Stimulated activated memory B cell treated with anti-CD40 and anti-IgM and Interleukin-4, amounts not matched to agents 10 μg/mL and 1 μg/mL and 100 μg/mL, for 72 hours (primary cell): ENCODE results near the gene PCLO.

Source experiments
- ATAC-seq: fragments of 150-1000 bp; cut with Tn5 transposase; 2 replicates; pipeline ENCODE4 v1.10.0; 2021
- H3K27ac Mint-ChIP-seq: one replicate; pipeline ENCODE4 v1.8.0; 2022; ENCODE audit warnings: mild to moderate bottlenecking, mixed read lengths
- H3K27me3 Mint-ChIP-seq: one replicate; pipeline ENCODE4 v1.8.0; 2022; ENCODE audit warnings: mixed read lengths
- H3K36me3 Mint-ChIP-seq: one replicate; pipeline ENCODE4 v1.8.0; 2022; ENCODE audit warnings: mixed read lengths
- H3K4me1 Mint-ChIP-seq: one replicate; pipeline ENCODE4 v1.8.0; 2022; ENCODE audit warnings: mixed read lengths
- H3K4me3 Mint-ChIP-seq: one replicate; pipeline ENCODE4 v1.8.0; 2022; ENCODE audit warnings: mild to moderate bottlenecking, moderate library complexity, mixed read lengths
- H3K9me3 Mint-ChIP-seq: one replicate; pipeline ENCODE4 v1.8.0; 2022; ENCODE audit warnings: mixed read lengths

The PCLO gene, protein sequence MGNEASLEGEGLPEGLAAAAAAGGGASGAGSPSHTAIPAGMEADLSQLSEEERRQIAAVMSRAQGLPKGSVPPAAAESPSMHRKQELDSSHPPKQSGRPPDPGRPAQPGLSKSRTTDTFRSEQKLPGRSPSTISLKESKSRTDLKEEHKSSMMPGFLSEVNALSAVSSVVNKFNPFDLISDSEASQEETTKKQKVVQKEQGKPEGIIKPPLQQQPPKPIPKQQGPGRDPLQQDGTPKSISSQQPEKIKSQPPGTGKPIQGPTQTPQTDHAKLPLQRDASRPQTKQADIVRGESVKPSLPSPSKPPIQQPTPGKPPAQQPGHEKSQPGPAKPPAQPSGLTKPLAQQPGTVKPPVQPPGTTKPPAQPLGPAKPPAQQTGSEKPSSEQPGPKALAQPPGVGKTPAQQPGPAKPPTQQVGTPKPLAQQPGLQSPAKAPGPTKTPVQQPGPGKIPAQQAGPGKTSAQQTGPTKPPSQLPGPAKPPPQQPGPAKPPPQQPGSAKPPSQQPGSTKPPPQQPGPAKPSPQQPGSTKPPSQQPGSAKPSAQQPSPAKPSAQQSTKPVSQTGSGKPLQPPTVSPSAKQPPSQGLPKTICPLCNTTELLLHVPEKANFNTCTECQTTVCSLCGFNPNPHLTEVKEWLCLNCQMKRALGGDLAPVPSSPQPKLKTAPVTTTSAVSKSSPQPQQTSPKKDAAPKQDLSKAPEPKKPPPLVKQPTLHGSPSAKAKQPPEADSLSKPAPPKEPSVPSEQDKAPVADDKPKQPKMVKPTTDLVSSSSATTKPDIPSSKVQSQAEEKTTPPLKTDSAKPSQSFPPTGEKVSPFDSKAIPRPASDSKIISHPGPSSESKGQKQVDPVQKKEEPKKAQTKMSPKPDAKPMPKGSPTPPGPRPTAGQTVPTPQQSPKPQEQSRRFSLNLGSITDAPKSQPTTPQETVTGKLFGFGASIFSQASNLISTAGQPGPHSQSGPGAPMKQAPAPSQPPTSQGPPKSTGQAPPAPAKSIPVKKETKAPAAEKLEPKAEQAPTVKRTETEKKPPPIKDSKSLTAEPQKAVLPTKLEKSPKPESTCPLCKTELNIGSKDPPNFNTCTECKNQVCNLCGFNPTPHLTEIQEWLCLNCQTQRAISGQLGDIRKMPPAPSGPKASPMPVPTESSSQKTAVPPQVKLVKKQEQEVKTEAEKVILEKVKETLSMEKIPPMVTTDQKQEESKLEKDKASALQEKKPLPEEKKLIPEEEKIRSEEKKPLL (N-terminal part only)

DNA sequence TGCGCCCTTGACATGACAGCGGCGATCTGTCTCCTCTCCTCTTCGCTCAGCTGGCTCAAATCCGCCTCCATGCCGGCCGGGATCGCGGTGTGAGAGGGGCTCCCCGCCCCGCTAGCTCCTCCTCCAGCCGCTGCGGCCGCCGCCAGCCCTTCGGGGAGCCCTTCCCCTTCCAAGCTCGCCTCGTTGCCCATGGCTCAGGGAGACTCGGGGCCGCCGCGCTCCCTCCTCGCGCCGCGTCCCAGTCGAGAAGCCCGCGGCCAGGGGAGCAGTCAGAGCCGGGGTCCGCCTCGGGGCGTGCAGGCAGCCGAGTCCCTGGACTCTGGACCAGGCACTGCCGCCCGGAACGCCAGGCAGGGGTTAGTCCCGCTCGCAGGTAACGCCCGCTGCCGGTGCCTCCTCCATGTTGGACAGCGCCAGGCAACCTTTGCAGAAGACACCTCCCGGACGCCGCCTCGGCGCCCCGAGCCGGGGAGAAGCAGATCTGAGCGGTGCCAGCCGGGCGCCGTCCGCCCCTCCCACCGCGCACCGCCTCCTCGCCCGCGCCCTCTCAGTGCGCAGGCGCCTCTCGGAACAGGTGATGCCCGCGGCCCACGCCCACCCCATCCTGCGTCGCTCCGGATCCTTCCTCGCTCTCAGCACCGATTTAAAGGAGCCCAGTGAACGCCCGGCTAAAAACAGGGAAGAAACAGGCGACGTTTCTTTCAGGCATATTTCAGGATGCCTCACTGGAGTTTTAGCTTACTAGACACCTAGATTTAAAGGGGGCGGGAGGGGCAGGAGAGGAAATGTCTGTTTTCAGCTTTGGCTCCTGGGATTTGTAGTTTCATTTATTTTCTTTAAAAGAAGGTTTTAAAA, at the start of gene PCLO:
PCLO (minus strand) TSS at position 483 of the 855 bp plus-strand sequence; CDS start at position 191, 292 bp downstream.
- no peaks in the 10 kb centered on the region for H3K36me3 Mint-ChIP-seq
- no peaks in the 10 kb centered on the region for H3K27me3 Mint-ChIP-seq
- ATAC-seq, result peak; percentile 91
- H3K27ac Mint-ChIP-seq, result peak within 1 kb of the TSS; percentile 40
- no peaks in the 10 kb centered on the region for H3K9me3 Mint-ChIP-seq
- no peaks in the 10 kb centered on the region for H3K4me1 Mint-ChIP-seq
- peak within 1 kb of the TSS; percentile 73 for H3K4me3 Mint-ChIP-seq

DNA sequence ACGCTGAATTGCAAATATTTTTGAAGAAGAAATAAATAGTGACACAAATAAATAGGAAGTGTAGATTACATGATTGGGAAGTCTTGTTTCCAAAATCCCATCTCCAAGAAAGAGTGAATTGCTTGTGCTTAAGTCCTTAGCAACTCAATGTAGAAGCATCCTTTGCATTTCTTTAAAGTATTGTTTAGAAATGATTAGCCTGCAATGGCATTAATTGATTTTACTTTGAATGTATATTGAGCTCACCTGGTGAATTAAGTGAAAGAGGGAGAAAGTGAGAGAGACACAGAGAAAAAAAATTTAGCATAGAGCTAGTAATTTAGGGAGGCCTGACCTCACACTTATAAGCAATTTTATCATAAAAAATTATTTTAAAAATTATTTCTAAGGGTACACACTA, 49.0 kb upstream of the PCLO start:
- no peaks in the 10 kb centered on the region for H3K36me3 Mint-ChIP-seq
- no peaks in the 10 kb centered on the region for H3K27me3 Mint-ChIP-seq
- H3K9me3 Mint-ChIP-seq, result no peaks in the 10 kb centered on the region
- H3K4me1 Mint-ChIP-seq, result no peaks in the 10 kb centered on the region
- no peak overlapping the region for H3K27ac Mint-ChIP-seq
- ATAC-seq, result no peak
- no peak overlapping the region for H3K4me3 Mint-ChIP-seq

DNA sequence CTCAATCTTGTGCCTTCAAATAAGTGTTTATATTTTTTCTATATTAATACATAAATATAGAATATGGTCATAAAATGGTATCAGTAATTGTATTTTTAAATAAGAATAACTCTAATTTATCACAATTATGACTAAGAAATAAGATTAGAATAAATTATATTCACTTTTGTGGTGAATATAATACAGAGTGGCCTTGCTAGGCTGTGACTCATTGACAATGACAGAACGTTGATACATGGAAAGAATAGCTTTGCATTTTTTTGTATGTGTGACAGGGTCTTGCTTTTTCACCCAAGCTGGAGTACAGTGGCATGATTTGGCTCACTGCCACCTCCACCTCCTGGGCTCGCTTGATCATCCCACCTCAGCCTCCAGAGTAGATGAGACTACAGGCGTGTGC, 47.8 kb upstream of the PCLO start:
- no peak for ATAC-seq
- H3K36me3 Mint-ChIP-seq, result no peaks in the 10 kb centered on the region
- H3K4me1 Mint-ChIP-seq, result no peaks in the 10 kb centered on the region
- no peaks in the 10 kb centered on the region for H3K9me3 Mint-ChIP-seq
- H3K27ac Mint-ChIP-seq, result no peak overlapping the region
- H3K27me3 Mint-ChIP-seq, result no peaks in the 10 kb centered on the region
- H3K4me3 Mint-ChIP-seq, result no peak overlapping the region

DNA sequence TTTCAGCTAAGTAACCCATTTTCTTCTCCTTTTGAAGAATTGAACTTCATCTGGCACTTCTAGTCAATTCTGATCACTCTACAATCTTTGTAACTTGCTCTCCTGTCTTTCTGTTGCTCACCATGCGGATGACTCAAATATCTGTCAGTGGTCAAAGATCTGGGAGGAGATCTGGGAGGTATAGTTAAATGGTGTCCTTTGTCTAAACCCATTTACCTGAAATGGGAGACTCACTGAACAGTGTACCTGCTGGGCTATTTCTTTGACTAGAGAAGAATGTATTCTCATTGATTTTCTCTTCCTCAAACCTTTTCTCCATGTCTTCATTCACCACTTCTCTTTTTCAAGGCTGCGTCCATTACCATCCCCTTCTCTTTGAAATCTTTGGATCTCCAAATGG, 42.0 kb upstream of the PCLO start:
- no peaks in the 10 kb centered on the region for H3K27me3 Mint-ChIP-seq
- no peak for ATAC-seq
- H3K9me3 Mint-ChIP-seq, result peaks cover 5% of the 10 kb centered on the region
- no peak overlapping the region for H3K4me3 Mint-ChIP-seq
- no peaks in the 10 kb centered on the region for H3K4me1 Mint-ChIP-seq
- H3K36me3 Mint-ChIP-seq, result no peaks in the 10 kb centered on the region
- no peak overlapping the region for H3K27ac Mint-ChIP-seq

DNA sequence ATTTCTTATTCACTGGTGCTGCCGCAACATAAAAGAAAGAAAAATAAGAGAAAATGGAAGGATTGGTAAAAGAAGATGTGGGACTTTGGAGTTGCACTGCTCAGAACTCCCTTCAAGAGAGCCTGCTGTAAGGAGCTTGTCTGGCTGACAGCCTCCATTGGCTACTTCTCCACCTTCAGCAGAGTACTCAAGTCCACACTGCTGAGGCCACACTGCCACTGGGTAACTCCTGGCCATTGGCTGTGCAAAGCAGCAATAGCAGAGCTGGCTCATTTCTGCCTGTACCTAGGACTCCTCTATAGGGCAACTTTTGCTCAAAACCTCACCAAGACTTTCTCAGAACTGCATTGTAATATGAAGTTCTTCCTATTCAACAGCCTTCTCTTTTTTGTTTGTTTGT, 38.7 kb upstream of the PCLO start:
- Mint-ChIP-seq H3K9me3 (peaks cover 13% of the 10 kb centered on the region), H3K27me3 (no peaks in the 10 kb centered on the region), H3K36me3 (no peaks in the 10 kb centered on the region), H3K27ac (no peak overlapping the region), H3K4me1 (no peaks in the 10 kb centered on the region), H3K4me3 (no peak overlapping the region)
- ATAC-seq, result no peak

DNA sequence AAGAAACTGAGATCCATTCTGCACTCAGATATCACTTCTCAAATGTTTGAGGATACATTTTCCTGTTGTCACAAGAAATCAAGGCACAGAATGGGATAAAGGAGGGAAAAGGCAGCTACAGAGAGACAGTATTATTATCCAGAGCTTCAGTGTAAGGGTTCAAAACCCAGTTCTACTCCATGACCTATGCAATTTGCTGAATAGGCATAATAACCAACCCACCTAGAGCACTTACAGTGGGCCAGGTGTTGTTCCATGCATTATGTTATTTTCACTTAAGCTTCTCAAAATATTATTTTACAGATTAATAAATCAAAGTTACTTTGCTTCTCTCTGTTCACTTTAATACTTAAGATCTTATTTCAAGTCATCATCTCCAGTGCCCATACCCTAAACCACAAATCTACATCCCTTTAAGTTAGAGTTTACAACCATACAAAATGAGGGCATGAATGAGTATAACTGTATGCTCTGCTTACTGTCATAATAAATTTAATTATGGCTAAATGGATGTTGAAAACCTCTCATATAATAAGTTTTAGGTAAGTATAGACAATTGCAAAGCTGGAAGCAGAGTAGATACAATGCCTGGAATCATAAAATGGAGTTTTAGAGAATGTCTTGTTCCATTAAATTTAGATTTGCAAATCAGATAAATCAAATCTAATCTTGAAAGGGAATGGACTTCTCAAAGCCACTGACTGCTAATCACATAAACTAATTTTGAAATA, 28.1 kb upstream of the PCLO start:
- H3K27ac Mint-ChIP-seq, result no peak overlapping the region
- H3K4me1 Mint-ChIP-seq, result no peaks in the 10 kb centered on the region
- no peak overlapping the region for H3K4me3 Mint-ChIP-seq
- H3K27me3 Mint-ChIP-seq, result no peaks in the 10 kb centered on the region
- no peaks in the 10 kb centered on the region for H3K36me3 Mint-ChIP-seq
- H3K9me3 Mint-ChIP-seq, result no peaks in the 10 kb centered on the region
- no peak for ATAC-seq

DNA sequence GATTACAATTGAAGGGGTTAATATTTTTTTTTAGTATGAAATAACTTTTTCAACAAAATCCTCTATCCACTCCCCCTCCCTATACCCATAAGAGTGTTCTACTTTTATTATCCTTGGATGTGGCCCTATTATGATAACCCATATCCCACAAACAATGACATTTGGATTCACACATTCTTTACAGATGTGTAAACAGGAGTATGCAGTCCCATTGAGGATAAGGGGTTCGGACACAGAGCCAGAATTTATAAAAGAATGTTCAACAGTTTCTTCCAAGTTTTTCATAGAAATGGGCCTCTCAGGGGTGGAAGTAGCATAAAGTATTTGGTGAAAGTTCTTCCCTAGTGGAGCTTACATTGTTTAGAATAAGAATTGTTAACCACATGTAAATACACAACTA, 16.1 kb upstream of the PCLO start:
- no peak overlapping the region for H3K4me3 Mint-ChIP-seq
- no peak for ATAC-seq
- H3K9me3 Mint-ChIP-seq, result peaks cover 21% of the 10 kb centered on the region
- H3K27me3 Mint-ChIP-seq, result no peaks in the 10 kb centered on the region
- H3K36me3 Mint-ChIP-seq, result no peaks in the 10 kb centered on the region
- H3K27ac Mint-ChIP-seq, result no peak overlapping the region
- H3K4me1 Mint-ChIP-seq, result no peaks in the 10 kb centered on the region

DNA sequence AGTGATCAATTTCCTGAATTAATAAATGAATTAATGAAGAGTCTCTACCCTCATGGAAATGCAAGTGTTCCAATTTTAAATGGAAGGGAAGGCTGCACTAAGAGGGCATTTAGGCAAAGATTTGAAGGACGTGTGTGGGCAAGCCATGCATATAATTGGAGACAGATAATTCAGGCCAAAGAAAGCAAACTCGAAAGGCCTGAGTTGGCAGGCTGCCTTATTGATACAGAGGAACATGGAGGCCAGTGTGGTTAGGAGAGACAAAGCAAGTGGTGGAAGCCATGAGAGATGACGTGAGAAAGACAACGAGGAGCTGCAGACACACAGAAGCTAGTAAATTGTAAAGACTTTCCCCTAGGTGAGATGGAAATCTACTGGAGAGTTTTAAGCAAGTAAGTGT, 15.4 kb upstream of the PCLO start:
- no peak for ATAC-seq
- no peak overlapping the region for H3K27ac Mint-ChIP-seq
- H3K27me3 Mint-ChIP-seq, result no peaks in the 10 kb centered on the region
- no peak overlapping the region for H3K4me3 Mint-ChIP-seq
- H3K36me3 Mint-ChIP-seq, result no peaks in the 10 kb centered on the region
- H3K9me3 Mint-ChIP-seq, result peaks cover 19% of the 10 kb centered on the region
- H3K4me1 Mint-ChIP-seq, result no peaks in the 10 kb centered on the region

DNA sequence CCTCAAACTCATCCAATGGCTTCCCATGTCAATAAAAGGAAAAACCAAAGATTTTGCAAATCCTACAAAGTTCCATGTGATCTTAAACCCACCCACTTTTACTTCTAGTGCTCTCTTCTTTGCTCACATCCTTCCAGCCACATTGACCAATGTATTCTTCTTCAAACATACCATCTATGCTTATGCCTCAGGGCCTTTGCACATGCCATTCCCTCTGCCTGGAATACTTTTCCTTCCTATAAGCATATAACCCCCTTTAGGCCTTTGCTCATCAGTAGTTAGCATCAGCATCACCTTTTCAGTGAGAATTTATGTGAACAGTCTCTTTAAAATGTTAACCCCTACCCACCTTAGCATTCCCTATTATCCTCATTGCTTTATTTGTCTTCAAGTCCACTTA, 11.0 kb upstream of the PCLO start:
- Mint-ChIP-seq H3K9me3 (peaks cover 10% of the 10 kb centered on the region), H3K27ac (no peak overlapping the region), H3K4me1 (no peaks in the 10 kb centered on the region), H3K36me3 (no peaks in the 10 kb centered on the region), H3K4me3 (no peak overlapping the region), H3K27me3 (no peaks in the 10 kb centered on the region)
- no peak for ATAC-seq

DNA sequence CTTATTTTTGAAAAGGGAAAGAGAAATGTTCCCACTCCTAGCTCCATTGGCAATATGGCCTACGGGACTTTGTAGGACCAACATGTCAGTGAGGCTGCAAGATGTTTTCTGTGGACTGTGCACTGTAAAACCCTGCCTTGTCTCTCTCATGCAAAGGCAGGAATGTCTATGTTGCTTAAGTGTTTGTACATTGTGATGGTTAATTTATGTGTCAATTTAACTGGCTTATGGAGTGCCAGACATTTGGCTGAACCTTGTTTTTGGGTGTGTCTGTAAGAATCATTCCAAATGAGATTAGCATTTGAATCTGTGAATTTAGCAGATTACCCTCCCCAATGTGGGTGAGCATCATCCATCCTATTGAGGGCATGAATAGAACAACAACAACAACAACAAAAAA, 4.1 kb upstream of the PCLO start:
- Mint-ChIP-seq H3K27me3 (no peaks in the 10 kb centered on the region), H3K36me3 (no peaks in the 10 kb centered on the region), H3K4me3 (no peak overlapping the region), H3K9me3 (no peaks in the 10 kb centered on the region), H3K4me1 (no peaks in the 10 kb centered on the region), H3K27ac (no peak overlapping the region)
- no peak for ATAC-seq

DNA sequence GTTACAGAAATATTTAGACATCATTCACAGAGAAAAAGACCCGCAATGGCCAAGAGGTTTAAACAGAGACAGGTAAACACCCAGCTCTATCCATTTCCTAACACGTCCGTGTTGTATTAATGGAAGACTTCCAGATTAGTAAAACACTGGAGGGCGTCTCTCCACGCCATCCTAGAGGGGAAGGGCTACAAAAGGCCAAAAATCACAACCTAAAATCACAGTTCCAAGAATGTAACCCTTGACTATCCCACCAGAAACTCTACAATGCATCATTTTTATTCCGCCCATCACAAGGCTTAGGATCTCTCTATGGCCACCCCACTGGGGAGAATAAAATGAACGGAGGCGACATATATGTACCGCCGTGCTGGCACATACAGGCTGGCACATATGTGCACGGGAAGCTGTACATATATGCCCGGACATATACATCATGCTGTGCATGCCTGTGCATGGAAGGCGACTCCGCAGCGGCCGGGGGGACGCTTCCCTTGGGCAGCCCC, 734 bp downstream of the PCLO start:
- no peaks in the 10 kb centered on the region for H3K9me3 Mint-ChIP-seq
- no peaks in the 10 kb centered on the region for H3K4me1 Mint-ChIP-seq
- no peaks in the 10 kb centered on the region for H3K36me3 Mint-ChIP-seq
- ATAC-seq, result peak; percentile 18
- H3K4me3 Mint-ChIP-seq, result peak overlapping the region; percentile 73
- H3K27me3 Mint-ChIP-seq, result no peaks in the 10 kb centered on the region
- peak overlapping the region; percentile 40 for H3K27ac Mint-ChIP-seq

DNA sequence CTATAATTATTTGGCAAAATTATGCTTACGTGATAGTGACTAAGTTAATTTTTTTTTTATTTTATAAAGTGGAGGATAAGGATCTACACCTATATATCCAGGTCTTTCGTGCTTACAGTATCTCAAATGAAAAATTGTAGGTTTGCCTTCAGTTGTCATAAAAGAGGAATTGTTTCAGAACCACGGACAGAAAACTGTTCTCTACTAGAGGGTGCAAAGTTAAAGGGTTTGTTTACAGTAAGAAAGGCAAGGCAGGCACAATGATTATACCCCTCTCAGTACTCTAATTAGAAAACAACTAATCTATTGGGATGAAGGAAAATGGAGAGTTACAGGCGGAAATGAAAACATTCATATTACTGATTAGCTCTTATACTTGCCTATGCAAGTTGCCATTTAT, 1.5 kb downstream of the PCLO start:
- Mint-ChIP-seq H3K4me3 (no peak overlapping the region), H3K9me3 (no peaks in the 10 kb centered on the region), H3K27ac (no peak overlapping the region), H3K4me1 (no peaks in the 10 kb centered on the region), H3K27me3 (no peaks in the 10 kb centered on the region), H3K36me3 (no peaks in the 10 kb centered on the region)
- ATAC-seq, result no peak

DNA sequence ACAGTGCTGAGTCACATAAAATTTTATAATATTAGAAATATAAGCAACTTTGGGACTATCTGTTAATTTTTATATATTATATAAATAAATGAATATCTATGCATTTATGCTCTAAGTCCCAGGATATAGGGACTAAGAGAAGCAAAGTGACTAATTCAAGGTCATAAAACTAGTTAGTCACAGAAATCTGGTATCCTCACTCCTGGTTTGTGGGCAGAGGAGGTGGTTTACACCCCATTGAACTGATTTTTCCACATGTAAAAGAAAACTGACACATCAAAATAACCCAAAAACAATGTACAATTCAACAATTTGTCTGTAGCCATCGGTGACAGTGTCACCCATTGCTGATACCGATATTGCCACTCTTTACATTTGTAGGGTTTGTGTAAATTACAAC, 3.0 kb downstream of the PCLO start:
- Mint-ChIP-seq H3K4me1 (no peaks in the 10 kb centered on the region), H3K27me3 (no peaks in the 10 kb centered on the region), H3K4me3 (no peak overlapping the region), H3K27ac (no peak overlapping the region), H3K36me3 (no peaks in the 10 kb centered on the region), H3K9me3 (no peaks in the 10 kb centered on the region)
- no peak for ATAC-seq

DNA sequence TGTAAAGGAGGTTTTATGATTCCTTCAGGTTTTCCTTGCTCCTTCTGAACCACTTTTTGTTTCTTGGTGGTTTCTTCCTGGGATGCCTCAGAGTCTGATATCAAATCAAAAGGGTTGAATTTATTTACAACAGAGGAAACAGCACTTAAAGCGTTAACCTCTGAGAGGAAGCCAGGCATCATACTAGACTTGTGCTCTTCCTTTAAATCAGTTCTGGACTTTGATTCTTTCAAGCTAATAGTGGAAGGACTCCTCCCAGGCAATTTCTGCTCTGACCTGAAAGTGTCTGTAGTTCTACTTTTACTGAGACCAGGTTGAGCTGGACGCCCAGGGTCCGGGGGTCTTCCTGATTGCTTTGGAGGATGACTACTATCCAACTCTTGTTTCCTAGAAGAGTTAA, 6.7 kb downstream of the PCLO start:
- no peak overlapping the region for H3K27ac Mint-ChIP-seq
- H3K36me3 Mint-ChIP-seq, result no peaks in the 10 kb centered on the region
- H3K9me3 Mint-ChIP-seq, result no peaks in the 10 kb centered on the region
- H3K4me3 Mint-ChIP-seq, result no peak overlapping the region
- no peaks in the 10 kb centered on the region for H3K4me1 Mint-ChIP-seq
- no peak for ATAC-seq
- H3K27me3 Mint-ChIP-seq, result no peaks in the 10 kb centered on the region
